ENCODE results near the gene LIPC. TPM values are rescaled to one million over a fixed set of nuclear protein-coding genes. Genes with fewer than 3 reads are reported as not detected.

The LIPC gene
- total and polyA plus RNA-seq, 12 donors: 0.22 to 1.3 (median 0.42) TPM; not detected in 1

GRCh38 chr15:58438956-58439355, 7.2 kb downstream of the LIPC start:
- intact Hi-C loops (cut with DNase I): loop anchor here in 5 of 10 donors (5.0 to 10.0 kb wide), 4 partner anchors 164 to 316 kb away; partner anchors contain the start of gene ADAM10 (in 2 of the 5)
- peaks cover 23 to 47% (median 40%) of the 10 kb centered on the region in 9 donors for H3K4me1 ChIP-seq
- H3K4me3 ChIP-seq: no peak overlapping the region
- no peaks in the 10 kb centered on the region for H3K9me3 ChIP-seq
- ATAC-seq (peak; percentile 56 to 89 (median 76)), DNase-seq (peak in 1 of 2 donors; percentile 65)
- no peaks in the 10 kb centered on the region for H3K36me3 ChIP-seq
- H3K27me3 ChIP-seq: no peaks in the 10 kb centered on the region
- TF ChIP-seq, protein P1, sequence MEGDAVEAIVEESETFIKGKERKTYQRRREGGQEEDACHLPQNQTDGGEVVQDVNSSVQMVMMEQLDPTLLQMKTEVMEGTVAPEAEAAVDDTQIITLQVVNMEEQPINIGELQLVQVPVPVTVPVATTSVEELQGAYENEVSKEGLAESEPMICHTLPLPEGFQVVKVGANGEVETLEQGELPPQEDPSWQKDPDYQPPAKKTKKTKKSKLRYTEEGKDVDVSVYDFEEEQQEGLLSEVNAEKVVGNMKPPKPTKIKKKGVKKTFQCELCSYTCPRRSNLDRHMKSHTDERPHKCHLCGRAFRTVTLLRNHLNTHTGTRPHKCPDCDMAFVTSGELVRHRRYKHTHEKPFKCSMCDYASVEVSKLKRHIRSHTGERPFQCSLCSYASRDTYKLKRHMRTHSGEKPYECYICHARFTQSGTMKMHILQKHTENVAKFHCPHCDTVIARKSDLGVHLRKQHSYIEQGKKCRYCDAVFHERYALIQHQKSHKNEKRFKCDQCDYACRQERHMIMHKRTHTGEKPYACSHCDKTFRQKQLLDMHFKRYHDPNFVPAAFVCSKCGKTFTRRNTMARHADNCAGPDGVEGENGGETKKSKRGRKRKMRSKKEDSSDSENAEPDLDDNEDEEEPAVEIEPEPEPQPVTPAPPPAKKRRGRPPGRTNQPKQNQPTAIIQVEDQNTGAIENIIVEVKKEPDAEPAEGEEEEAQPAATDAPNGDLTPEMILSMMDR (IDR thresholded peaks at IDR 0.05): peak in 5 of 9 donors; percentile 30 to 57 (median 50)
- H3K27ac ChIP-seq: peak overlapping the region in 8 of 10 donors; percentile 75 to 89 (median 84)
- 51 to 61% methylated on average over 7 of the region's 7 CpGs for WGBS, 2 donors

- intact Hi-C loops (cut with DNase I): loop anchor here in 5 of 10 donors (1.0 to 10.0 kb wide), 9 partner anchors 18 to 334 kb away; partner anchors contain the start of genes ADAM10 (in 2 of the 5) and MINDY2 (in 1 of the 5)
- no peak overlapping the region for H3K4me3 ChIP-seq
- peaks cover 23 to 46% (median 40%) of the 10 kb centered on the region in 9 donors for H3K4me1 ChIP-seq
- H3K9me3 ChIP-seq: no peaks in the 10 kb centered on the region
- TF ChIP-seq, protein P1 (IDR thresholded peaks at IDR 0.05): no peak
- WGBS, 2 donors: 40 to 47% methylated on average over 7 of the region's 7 CpGs
- DNase-seq: peak in 1 of 2 donors; percentile 61
- H3K27me3 ChIP-seq: no peaks in the 10 kb centered on the region
- ATAC-seq: peak; percentile 55 to 92 (median 90)
- no peaks in the 10 kb centered on the region for H3K36me3 ChIP-seq
- peak overlapping the region; percentile 75 to 90 (median 85) for H3K27ac ChIP-seq
Measured at GRCh38 chr15:58440158-58440910, 8.5 kb downstream of the LIPC start.

- peaks cover 23 to 46% (median 40%) of the 10 kb centered on the region in 9 donors for H3K4me1 ChIP-seq
- intact Hi-C loops (cut with DNase I): loop anchor here in 5 of 10 donors (1.0 to 10.0 kb wide), 9 partner anchors 17 to 334 kb away; partner anchors contain the start of genes ADAM10 (in 2 of the 5) and MINDY2 (in 1 of the 5)
- no peak for ATAC-seq
Measured at GRCh38 chr15:58440922-58441321, 9.1 kb downstream of the LIPC start.

More at GRCh38 chr15:58440922-58441321, 9.1 kb downstream of the LIPC start:
- H3K27ac ChIP-seq: peak overlapping the region; percentile 75 to 90 (median 85)
- no peaks in the 10 kb centered on the region for H3K36me3 ChIP-seq
- no peaks in the 10 kb centered on the region for H3K27me3 ChIP-seq
- no peaks in the 10 kb centered on the region for H3K9me3 ChIP-seq
- no peak overlapping the region for H3K4me3 ChIP-seq
- DNase-seq: no peak
- WGBS, 2 donors: 92 to 96% methylated on average over 1 of the region's 1 CpG
- TF ChIP-seq, protein P1 (IDR thresholded peaks at IDR 0.05): no peak

Measured in heart right ventricle (tissue), 16 donors.